Fibroblast of villous mesenchyme (primary cell): ENCODE measurements around the gene KDM4B. TPM values are rescaled to one million over a fixed set of nuclear protein-coding genes. Genes with fewer than 3 reads are reported as not detected.
"Not testable (repeated sequence)": the region's sequence is repeated elsewhere in the genome, so short reads cannot be mapped to it uniquely, and the experiment has no call there.

Source experiments
- DNase-seq: peaks from one replicate; pipeline ENCODE4 v3.0.0-alpha.2; 2010; ENCODE audit warnings: low read depth
- H3K4me3 ChIP-seq: 2 replicates; pipeline ENCODE4 v1.5.1; 2011; ENCODE audit warnings: low read depth, mild to moderate bottlenecking, low read length
- CTCF ChIP-seq: IDR thresholded peaks from 2 replicates; pipeline ENCODE4 v1.5.1; 2012; ENCODE audit warnings: low read depth, mild to moderate bottlenecking, low read length; ENCODE audit not compliant: insufficient read depth
- total RNA-seq: library from RNA; depleted of rRNA; stranded (reverse); fragments of >200 nt; gene quantifications from 2 replicates; pipeline ENCODE4 v1.2.3, GENCODE V29; 2012

Gene KDM4B
- total RNA-seq, 1 donor = 17.7 TPM

GRCh38 chr19:4933528-4933927, 35.4 kb upstream of the KDM4B start:
- DNase-seq = peak; percentile 49
- no peak for TF ChIP-seq CTCF
- no peak overlapping the region for H3K4me3 ChIP-seq

- H3K4me3 ChIP-seq = no peak overlapping the region
- TF ChIP-seq CTCF = no peak
- DNase-seq = no peak
Measured at GRCh38 chr19:4935444-4935843, 33.5 kb upstream of the KDM4B start.

GRCh38 chr19:4937060-4937459, 31.9 kb upstream of the KDM4B start:
- TF ChIP-seq CTCF = no peak
- H3K4me3 ChIP-seq = no peak overlapping the region
- DNase-seq = no peak

- not testable (repeated sequence) for DNase-seq, H3K4me3 ChIP-seq
Measured at GRCh38 chr19:4938461-4938860, 30.5 kb upstream of the KDM4B start.

- no peak for DNase-seq
- H3K4me3 ChIP-seq = no peak overlapping the region
- no peak for TF ChIP-seq CTCF
Measured at GRCh38 chr19:4939466-4939865, 29.4 kb upstream of the KDM4B start.

GRCh38 chr19:4941638-4942169, 27.2 kb upstream of the KDM4B start:
- H3K4me3 ChIP-seq, DNase-seq: not testable (repeated sequence)

- not testable (repeated sequence) for DNase-seq, H3K4me3 ChIP-seq
Measured at GRCh38 chr19:4950650-4951049, 18.3 kb upstream of the KDM4B start.

- no peak overlapping the region for H3K4me3 ChIP-seq
- no peak for DNase-seq
- no peak for TF ChIP-seq CTCF
Measured at GRCh38 chr19:4951656-4952055, 17.3 kb upstream of the KDM4B start.

GRCh38 chr19:4952945-4953344, 16.0 kb upstream of the KDM4B start:
- DNase-seq = no peak
- no peak for TF ChIP-seq CTCF
- no peak overlapping the region for H3K4me3 ChIP-seq

GRCh38 chr19:4954320-4955149, 14.4 kb upstream of the KDM4B start:
- DNase-seq = not testable (repeated sequence)

More at GRCh38 chr19:4954320-4955149, 14.4 kb upstream of the KDM4B start:
- H3K4me3 ChIP-seq = not testable (repeated sequence)
